GM12892 (cell line): Measurements from ENCODE around the gene TEP1.

Source experiments
- POLR2A ChIP-seq: IDR thresholded peaks from 2 replicates; pipeline ENCODE4 v1.6.1; 2011; ENCODE audit warnings: low read depth, low read length, control low read depth
- POLR2AphosphoS5 ChIP-seq: IDR thresholded peaks from 2 replicates; pipeline ENCODE4 v1.6.1; 2011; ENCODE audit warnings: low read depth, low read length, control low read depth

- TF ChIP-seq POLR2AphosphoS5 (no peak), POLR2A (no peak)
Observed at GRCh38 chr14:20382526-20382925, 30.8 kb downstream of the TEP1 start.
